ENCODE data around the gene CAPN11. TPM values are rescaled to one million over a fixed set of nuclear protein-coding genes. Genes with fewer than 3 reads are reported as not detected.

Gene CAPN11
- total and polyA plus RNA-seq, 9 of the 15 experiments (the other 6 are each of a cell fraction or from before 2014, with no cell fraction given) = 0.03 to 0.61 (median 0.17) TPM; not detected in 1

- Histone ChIP-seq H3K4me1 (replicated peaks in 1 of 2; ENCODE audit: control insufficient read depth in 2 of 2, insufficient read depth in 2 of 2, low read length in 2 of 2) (peaks cover 28 to 45% of the 10 kb centered on the region in 2 experiments), H2AFZ (ENCODE audit: low read depth, low read length) (peak overlapping the region; percentile 91), H3K36me3 (ENCODE audit: control insufficient read depth, insufficient read depth, low read length) (no peaks in the 10 kb centered on the region), H3K4me3 (no peak overlapping the region), H3K9me3 (replicated peaks; ENCODE audit: control insufficient read depth, insufficient read depth, low read depth, low read length) (no peaks in the 10 kb centered on the region), H3K9ac (ENCODE audit: insufficient read depth in 1 of 2, low read depth in 2 of 2, low read length in 2 of 2) (peak overlapping the region; percentile 46 to 82), H3K9me1 (ENCODE audit: control insufficient read depth, insufficient read depth, low read length) (no peaks in the 10 kb centered on the region), H3K4me2 (ENCODE audit: insufficient read depth, low read length) (peak overlapping the region; percentile 54), H3K27me3 (ENCODE audit: control insufficient read depth in 2 of 2, insufficient read depth in 2 of 2, low read length in 2 of 2) (no peaks in the 10 kb centered on the region), H3K79me2 (ENCODE audit: control insufficient read depth, insufficient read depth, low read length) (no peaks in the 10 kb centered on the region), H4K20me1 (replicated peaks; ENCODE audit: control insufficient read depth, insufficient read depth, low read length) (no peaks in the 10 kb centered on the region), H3K27ac (ENCODE audit: extremely low read depth, low read depth, low read length) (peak overlapping the region; percentile 53; the same call in 2 of the 3 replicates)
- in situ Hi-C loops (cut with MboI) = no loop called here
- 31% methylated on average over 11 of the region's 11 CpGs for WGBS (ENCODE audit: insufficient coverage, low coverage, missing lambda C conversion rate)
- intact Hi-C loops (cut with micrococcal nuclease) = no loop called here
- ChIA-PET POLR2A (interaction anchor here (0.9 to 3.0 kb wide), 9 partner anchors 9 to 53 kb away, joined by 3 to 23 read pairs (median 6); partner anchors contain the start of gene HSP90AB1), CTCF (ENCODE audit: low intra/inter-chr PET ratio) (no interaction called here)
- DNase-seq (ENCODE audit: extremely low read depth in 1 of 4, low spot score in 3 of 4) = peak; percentile 71 to 79 (median 73)
- peak; percentile 83 for FAIRE-seq
- ATAC-seq = peak; percentile 78
- BruUV-seq (replicated peaks) = TSS peak; percentile 55
- TF ChIP-seq, protein P1, sequence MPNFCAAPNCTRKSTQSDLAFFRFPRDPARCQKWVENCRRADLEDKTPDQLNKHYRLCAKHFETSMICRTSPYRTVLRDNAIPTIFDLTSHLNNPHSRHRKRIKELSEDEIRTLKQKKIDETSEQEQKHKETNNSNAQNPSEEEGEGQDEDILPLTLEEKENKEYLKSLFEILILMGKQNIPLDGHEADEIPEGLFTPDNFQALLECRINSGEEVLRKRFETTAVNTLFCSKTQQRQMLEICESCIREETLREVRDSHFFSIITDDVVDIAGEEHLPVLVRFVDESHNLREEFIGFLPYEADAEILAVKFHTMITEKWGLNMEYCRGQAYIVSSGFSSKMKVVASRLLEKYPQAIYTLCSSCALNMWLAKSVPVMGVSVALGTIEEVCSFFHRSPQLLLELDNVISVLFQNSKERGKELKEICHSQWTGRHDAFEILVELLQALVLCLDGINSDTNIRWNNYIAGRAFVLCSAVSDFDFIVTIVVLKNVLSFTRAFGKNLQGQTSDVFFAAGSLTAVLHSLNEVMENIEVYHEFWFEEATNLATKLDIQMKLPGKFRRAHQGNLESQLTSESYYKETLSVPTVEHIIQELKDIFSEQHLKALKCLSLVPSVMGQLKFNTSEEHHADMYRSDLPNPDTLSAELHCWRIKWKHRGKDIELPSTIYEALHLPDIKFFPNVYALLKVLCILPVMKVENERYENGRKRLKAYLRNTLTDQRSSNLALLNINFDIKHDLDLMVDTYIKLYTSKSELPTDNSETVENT (CRISPR knock-in tag; IDR thresholded peaks at IDR 0.05) = 0 out of 2 replicates have a peak, but pooled peaks have one; percentile 11
- 0 out of 2 replicates have a peak, but pooled peaks have one; percentile 25 for TF ChIP-seq MEF2D (tag; conservative IDR thresholded peaks at IDR 0.05; ENCODE audit: low read depth)
- TF ChIP-seq TRIM24 (IDR thresholded peaks at IDR 0.05) = no peak; a peak in 1 of 4 replicates
- TF ChIP-seq POLR2AphosphoS2 (IDR thresholded peaks at IDR 0.05; ENCODE audit: low read length) = no peak
- TF ChIP-seq OTX1 (CRISPR knock-in tag; IDR thresholded peaks at IDR 0.05) = no peak
- TF ChIP-seq NBN (IDR thresholded peaks at IDR 0.05; ENCODE audit: low read depth) = no peak
- no peak for TF ChIP-seq ZNF707 (CRISPR knock-in tag; conservative IDR thresholded peaks at IDR 0.05)
- TF ChIP-seq ARID2 (IDR thresholded peaks at IDR 0.05) = no peak
- TF ChIP-seq, protein P2, sequence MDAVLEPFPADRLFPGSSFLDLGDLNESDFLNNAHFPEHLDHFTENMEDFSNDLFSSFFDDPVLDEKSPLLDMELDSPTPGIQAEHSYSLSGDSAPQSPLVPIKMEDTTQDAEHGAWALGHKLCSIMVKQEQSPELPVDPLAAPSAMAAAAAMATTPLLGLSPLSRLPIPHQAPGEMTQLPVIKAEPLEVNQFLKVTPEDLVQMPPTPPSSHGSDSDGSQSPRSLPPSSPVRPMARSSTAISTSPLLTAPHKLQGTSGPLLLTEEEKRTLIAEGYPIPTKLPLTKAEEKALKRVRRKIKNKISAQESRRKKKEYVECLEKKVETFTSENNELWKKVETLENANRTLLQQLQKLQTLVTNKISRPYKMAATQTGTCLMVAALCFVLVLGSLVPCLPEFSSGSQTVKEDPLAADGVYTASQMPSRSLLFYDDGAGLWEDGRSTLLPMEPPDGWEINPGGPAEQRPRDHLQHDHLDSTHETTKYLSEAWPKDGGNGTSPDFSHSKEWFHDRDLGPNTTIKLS (IDR thresholded peaks at IDR 0.05; ENCODE audit: borderline replicate concordance, low read depth) = peak; percentile 23; the same call in 1 of the 2 replicates
- TF ChIP-seq HNRNPUL1 (IDR thresholded peaks at IDR 0.05; ENCODE audit: low read length) = no peak
- TF ChIP-seq TAF7 (tag; IDR thresholded peaks at IDR 0.05) = no peak
- no peak for TF ChIP-seq ZFP91 (CRISPR knock-in tag; IDR thresholded peaks at IDR 0.05)
- TF ChIP-seq ARID3B (CRISPR knock-in tag; IDR thresholded peaks at IDR 0.05; ENCODE audit: borderline replicate concordance) = no peak
- no peak; the same call in 1 of the 2 replicates for TF ChIP-seq EP300 (IDR thresholded peaks at IDR 0.05; ENCODE audit: low read length)
- TF ChIP-seq MTF1 (CRISPR knock-in tag; IDR thresholded peaks at IDR 0.05; ENCODE audit: borderline replicate concordance) = no peak
These were observed 43.2 kb downstream of the CAPN11 start for GRCh38 chr6:44201638-44202303.

Data from K562 (cell line).